Occipital lobe (tissue), 2 donors: Measurements from ENCODE around the gene FERD3L. TPM values are rescaled to one million over a fixed set of nuclear protein-coding genes. Genes with fewer than 3 reads are reported as not detected.

Experiments used
- DNase-seq: peaks from one replicate; lab custom pipeline; 2025; lab: John Stamatoyannopoulos, UW
- total RNA-seq: library from RNA; depleted of rRNA; stranded (reverse); fragments of >200 nt; gene quantifications from one replicate; pipeline ENCODE4 v1.2.3, GENCODE V29; 2014

The FERD3L gene
- total RNA-seq, 1 donor from 2014 or later, result not detected

GRCh38 chr7:19117091-19117869 is 27.9 kb downstream of the FERD3L start, which contains the start of gene TWIST1:
TWIST1 (minus strand) TSS chr7:19117636; CDS start chr7:19117321, 315 bp downstream.
- DNase-seq, result no peak

- DNase-seq, result no peak
Measured at GRCh38 chr7:19116121-19117090, 28.8 kb downstream of the FERD3L start.

GRCh38 chr7:19114551-19114855 is 30.7 kb downstream of the FERD3L start:
- no peak for DNase-seq

GRCh38 chr7:19113855-19114550 is 31.2 kb downstream of the FERD3L start:
- no peak for DNase-seq

GRCh38 chr7:19113002-19113350 is 32.2 kb downstream of the FERD3L start:
- DNase-seq, result no peak

GRCh38 chr7:19112274-19113001 is 32.8 kb downstream of the FERD3L start:
- no peak for DNase-seq

GRCh38 chr7:19111474-19112273 is 33.5 kb downstream of the FERD3L start:
- DNase-seq, result no peak

- DNase-seq, result no peak
Measured at GRCh38 chr7:19110776-19111175, 34.4 kb downstream of the FERD3L start.

- DNase-seq, result no peak
Measured at GRCh38 chr7:19110026-19110730, 35.0 kb downstream of the FERD3L start.

GRCh38 chr7:19109000-19109946 is 35.9 kb downstream of the FERD3L start:
- no peak for DNase-seq

GRCh38 chr7:19107356-19108146 is 37.7 kb downstream of the FERD3L start:
- DNase-seq, result no peak

- DNase-seq, result no peak
Measured at GRCh38 chr7:19107081-19107355, 38.2 kb downstream of the FERD3L start.

GRCh38 chr7:19106241-19107080 is 38.8 kb downstream of the FERD3L start:
- no peak for DNase-seq

- DNase-seq, result no peak
Measured at GRCh38 chr7:19105546-19105945, 39.7 kb downstream of the FERD3L start.

GRCh38 chr7:19104811-19105210 is 40.4 kb downstream of the FERD3L start:
- DNase-seq, result no peak

- DNase-seq, result no peak
Measured at GRCh38 chr7:19102884-19103283, 42.3 kb downstream of the FERD3L start.

GRCh38 chr7:19101909-19102308 is 43.3 kb downstream of the FERD3L start:
- no peak for DNase-seq
